ENCODE data around the gene CRAMP1.

DNA sequence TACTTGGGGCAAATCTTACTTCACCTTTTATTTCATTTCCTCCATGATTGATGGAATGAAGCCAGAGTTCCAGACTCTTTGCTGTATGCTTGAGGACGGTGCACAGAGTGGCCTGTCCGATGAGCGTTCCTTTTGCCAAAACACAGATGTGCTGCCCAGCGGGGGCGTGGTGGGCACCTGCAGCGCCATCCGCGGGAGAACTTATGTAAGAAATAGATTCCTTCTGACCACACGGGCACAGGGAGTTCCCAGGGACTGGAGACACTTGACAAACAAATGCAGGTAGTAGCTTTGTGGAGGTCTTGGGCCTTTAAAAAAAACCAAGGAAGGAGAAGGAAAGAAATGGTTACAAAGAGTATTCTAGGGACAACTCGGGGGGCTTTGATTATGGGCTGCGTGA, 30.6 kb downstream of the CRAMP1 start:
- TF ChIP-seq EZH2phosphoT487 (IDR thresholded peaks at IDR 0.05; ENCODE audit: insufficient read depth, low read depth) (no peak), EZH2 (IDR thresholded peaks at IDR 0.05; ENCODE audit: insufficient read depth, poor library complexity, severe bottlenecking) (no peak)

All from GM23248 (cell line).